ENCODE measurements around the gene PTPRG.

The PTPRG gene

GRCh38 chr3:62090066-62090465 lies 528.7 kb downstream of the PTPRG start:
- DNase-seq (ENCODE audit: low read depth): no peak
- H3K4me3 ChIP-seq (ENCODE audit: low read length): no peak overlapping the region
- TF ChIP-seq CTCF (IDR thresholded peaks at IDR 0.05; ENCODE audit: insufficient read depth, low read depth, low read length, missing control alignments): no peak

DNA sequence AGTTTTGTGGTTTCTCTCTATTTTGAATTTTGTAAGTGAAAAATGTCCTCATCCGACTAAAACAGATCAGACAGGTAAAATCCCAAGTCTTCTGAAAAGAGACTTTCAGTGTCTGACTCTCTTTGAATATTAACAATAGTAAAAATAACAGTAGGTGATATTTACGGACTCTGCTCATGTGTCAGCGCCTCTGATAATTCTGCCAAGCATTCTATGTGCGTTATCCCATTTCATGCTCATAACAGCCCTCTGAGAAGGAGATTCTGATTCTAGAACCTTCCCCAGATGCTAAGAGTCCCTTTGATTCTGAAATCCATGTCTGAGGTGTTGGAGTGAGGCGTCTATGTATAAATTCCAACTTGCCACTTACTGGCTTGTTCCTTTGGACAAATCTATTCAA lies 529.1 kb downstream of the PTPRG start:
- no peak for DNase-seq (ENCODE audit: low read depth)
- no peak overlapping the region for H3K4me3 ChIP-seq (ENCODE audit: low read length)
- TF ChIP-seq CTCF (IDR thresholded peaks at IDR 0.05; ENCODE audit: insufficient read depth, low read depth, low read length, missing control alignments): no peak

GRCh38 chr3:62093025-62093424 lies 531.7 kb downstream of the PTPRG start:
- no peak for DNase-seq (ENCODE audit: low read depth)
- no peak for TF ChIP-seq CTCF (IDR thresholded peaks at IDR 0.05; ENCODE audit: insufficient read depth, low read depth, low read length, missing control alignments)

DNA sequence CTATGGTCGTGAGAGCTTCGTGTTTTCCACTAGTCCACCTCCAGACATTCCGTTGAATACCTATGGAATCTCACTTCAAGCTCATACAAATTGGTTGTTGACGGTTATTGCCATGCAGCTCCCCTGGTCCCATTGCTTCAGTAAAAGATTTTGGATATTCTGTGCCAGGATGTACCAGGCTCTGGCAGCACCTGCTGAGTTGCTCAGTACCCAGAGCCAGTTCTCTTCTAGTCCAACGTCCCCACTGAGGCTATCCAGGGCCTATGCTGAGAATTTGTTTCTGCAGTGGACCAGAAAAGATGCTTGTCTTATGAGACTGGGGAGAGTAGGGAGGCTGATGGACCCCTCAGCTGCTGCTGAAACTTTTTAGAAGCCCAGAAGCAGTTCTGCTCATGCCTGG lies 533.1 kb downstream of the PTPRG start:
- no peak for DNase-seq (ENCODE audit: low read depth)
- H3K4me3 ChIP-seq (ENCODE audit: low read length): no peak overlapping the region
- TF ChIP-seq CTCF (IDR thresholded peaks at IDR 0.05; ENCODE audit: insufficient read depth, low read depth, low read length, missing control alignments): no peak

More at GRCh38 chr3:62093025-62093424, 531.7 kb downstream of the PTPRG start:
- no peak overlapping the region for H3K4me3 ChIP-seq (ENCODE audit: low read length)

DNA sequence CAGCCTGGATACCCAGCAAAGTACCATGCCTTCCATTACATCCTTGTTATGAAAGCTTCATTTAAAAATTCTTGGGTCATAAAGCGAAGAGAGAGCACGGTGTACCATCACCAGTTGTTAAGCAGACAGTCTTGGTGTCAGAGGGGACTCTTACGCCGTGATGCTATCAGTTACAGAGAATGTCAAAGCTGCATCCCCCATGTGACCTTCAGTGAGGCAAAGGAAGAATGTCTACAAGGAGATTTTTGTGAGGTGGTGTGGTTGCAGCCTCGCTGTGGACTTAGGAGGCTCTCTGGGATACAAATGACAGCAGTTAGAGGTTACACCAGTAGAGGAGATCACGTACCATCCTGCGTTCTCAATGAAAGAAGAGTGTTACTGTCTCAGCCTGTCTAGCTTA lies 533.7 kb downstream of the PTPRG start:
- no peak for DNase-seq (ENCODE audit: low read depth)
- H3K4me3 ChIP-seq (ENCODE audit: low read length): no peak overlapping the region
- no peak for TF ChIP-seq CTCF (IDR thresholded peaks at IDR 0.05; ENCODE audit: insufficient read depth, low read depth, low read length, missing control alignments)

GRCh38 chr3:62095756-62096155 lies 534.4 kb downstream of the PTPRG start:
- no peak for DNase-seq (ENCODE audit: low read depth)
- no peak overlapping the region for H3K4me3 ChIP-seq (ENCODE audit: low read length)
- TF ChIP-seq CTCF (IDR thresholded peaks at IDR 0.05; ENCODE audit: insufficient read depth, low read depth, low read length, missing control alignments): no peak

GRCh38 chr3:62096521-62096920 lies 535.1 kb downstream of the PTPRG start:
- TF ChIP-seq CTCF (IDR thresholded peaks at IDR 0.05; ENCODE audit: insufficient read depth, low read depth, low read length, missing control alignments): no peak
- H3K4me3 ChIP-seq (ENCODE audit: low read length): no peak overlapping the region
- no peak for DNase-seq (ENCODE audit: low read depth)
